Stomach (tissue), 9 donors: Measurements from ENCODE around the gene PDX1. TPM values are rescaled to one million over a fixed set of nuclear protein-coding genes. Genes with fewer than 3 reads are reported as not detected.

Source experiments
- DNase-seq, 2 donors: peaks; one replicate each; pipeline versions ENCODE4 v3.0.0 to v3.0.0-alpha.2; 2013 to 2019
- H3K27ac ChIP-seq, 5 donors: fragments of 200-600 bp in 4 of 5; sonication (generic) in 4 of 5; one replicate each; pipeline ENCODE4 v1.5.1; 2013 to 2019; ENCODE audit warnings: mild to moderate bottlenecking in 1 of 5, moderate library complexity in 1 of 5
- H3K27me3 ChIP-seq, 3 donors: fragments of 200-600 bp; sonication (generic); one replicate each; pipeline ENCODE4 v1.5.1; 2017 to 2019; ENCODE audit warnings: mixed run types in 1 of 3
- H3K36me3 ChIP-seq, 4 donors: fragments of 200-600 bp; sonication (generic); 1 replicate in 3 of 4; 2 replicates in 1 of 4; pipeline ENCODE4 v1.5.1; 2016 to 2019
- H3K4me1 ChIP-seq, 4 donors: fragments of 200-600 bp; sonication (generic); one replicate each; pipeline ENCODE4 v1.5.1; 2016 to 2019
- H3K4me3 ChIP-seq, 4 donors: fragments of 200-600 bp; sonication (generic) in 3 of 4; one replicate each; pipeline ENCODE4 v1.5.1; 2016 to 2019; ENCODE audit warnings: mild to moderate bottlenecking in 1 of 4
- H3K9me3 ChIP-seq, 4 donors: fragments of 200-600 bp; sonication (generic); one replicate each; pipeline ENCODE4 v1.5.1; 2016 to 2019
- CTCF ChIP-seq, 7 experiments: fragments of 450-650 bp in 4 of 7; fragments of 200-600 bp in 3 of 7; sonication (generic) in 3 of 7; IDR thresholded peaks; one replicate each; pipeline ENCODE4 v1.5.1; 2016 to 2019; ENCODE audit warnings: antibody characterized with exemption in 7 of 7, control low read depth in 2 of 7, mild to moderate bottlenecking in 1 of 7
- EP300 ChIP-seq: sonication (generic); formaldehyde crosslinking; IDR thresholded peaks from one replicate; pipeline ENCODE4 v1.6.1; 2017; ENCODE audit warnings: antibody characterized with exemption
- POLR2A ChIP-seq, 4 donors: fragments of 450-650 bp; IDR thresholded peaks; one replicate each; pipeline ENCODE4 v1.6.1; 2016; ENCODE audit warnings: antibody characterized with exemption in 4 of 4, control low read depth in 2 of 4, mild to moderate bottlenecking in 1 of 4, moderate library complexity in 1 of 4
- POLR2AphosphoS5 ChIP-seq, 3 donors: sonication (generic); formaldehyde crosslinking; IDR thresholded peaks; one replicate each; pipeline ENCODE4 v1.6.1; 2016; ENCODE audit warnings: antibody characterized with exemption in 3 of 3
- WGBS, 5 donors: extraction: QIAGEN DNeasy Blood & Tissue Kit in 3 of 5; methylation state at CpG; one replicate each; pipeline versions ENCODE4 v1.1.5 to v1.1.7; 2013 to 2018; 5-methylcytosine and 5-hydroxymethylcytosine counted together
- intact Hi-C: fragments of 100-400 bp; cut with DNase I; formaldehyde crosslinking; loops from one replicate; pipeline ENCODE4 v1.15.1; 2023; ENCODE audit warnings: low total_unique reads
- polyA plus RNA-seq, 3 donors: library from polyadenylated mRNA; stranded (reverse); fragments of 200-250 nt; gene quantifications; one replicate each; pipeline ENCODE4 v1.2.3, GENCODE V29; 2013
- total RNA-seq, 5 donors: library from RNA; depleted of rRNA; stranded (reverse); fragments of >200 nt; gene quantifications; one replicate each; pipeline versions ENCODE4 v1.1.0 to v1.2.3, GENCODE V29; 2014 to 2016
- donor health status: healthy with polysubstance abuse.
- donor health status: Bipolar disorder and iron deficiency.
- donor health status: healthy.

The PDX1 gene
- total and polyA plus RNA-seq, 8 donors, result 0.13 to 1.8 (median 0.92) TPM; not detected in 3

GRCh38 chr13:27964741-27965323 lies 45.0 kb downstream of the PDX1 start:
- Histone ChIP-seq H3K36me3 (no peaks in the 10 kb centered on the region), H3K4me1 (peaks cover 38 to 67% (median 58%) of the 10 kb centered on the region in 4 donors), H3K9me3 (no peaks in the 10 kb centered on the region), H3K27me3 (peaks cover 37 to 100% (median 84%) of the 10 kb centered on the region in 3 donors), H3K27ac (no peak overlapping the region), H3K4me3 (no peak overlapping the region)
- WGBS, 5 donors, result 31 to 64% (median 40%) methylated on average over 11 to 15 of the region's 15 CpGs
- no peak for DNase-seq
- intact Hi-C loops, result no loop called here
- TF ChIP-seq POLR2AphosphoS5 (IDR thresholded peaks at IDR 0.05) (no peak), POLR2A (IDR thresholded peaks at IDR 0.05) (no peak), CTCF (IDR thresholded peaks at IDR 0.05) (no peak), EP300 (no peak)

GRCh38 chr13:27965343-27965739 lies 45.5 kb downstream of the PDX1 start:
- 53 to 70% (median 65%) methylated on average over 6 to 7 of the region's 7 CpGs for WGBS, 5 donors

GRCh38 chr13:27965740-27966640 lies 46.2 kb downstream of the PDX1 start:
- Histone ChIP-seq H3K9me3 (no peaks in the 10 kb centered on the region), H3K36me3 (no peaks in the 10 kb centered on the region), H3K4me1 (peaks cover 28 to 61% (median 51%) of the 10 kb centered on the region in 4 donors), H3K27me3 (peaks cover 37 to 100% (median 84%) of the 10 kb centered on the region in 3 donors), H3K4me3 (peak overlapping the region in 1 of 4 donors; percentile 28), H3K27ac (no peak overlapping the region)
- peak; percentile 26 to 39 for DNase-seq
- 6 to 11% (median 7%) methylated on average over 35 to 45 of the region's 45 CpGs for WGBS, 5 donors
- TF ChIP-seq CTCF (IDR thresholded peaks at IDR 0.05), result no peak
- no peak for TF ChIP-seq EP300
- no peak for TF ChIP-seq POLR2AphosphoS5 (IDR thresholded peaks at IDR 0.05)
- intact Hi-C loops, result no loop called here

More at GRCh38 chr13:27965343-27965739, 45.5 kb downstream of the PDX1 start:
- no peak for TF ChIP-seq EP300
- TF ChIP-seq POLR2AphosphoS5 (IDR thresholded peaks at IDR 0.05), result no peak
- TF ChIP-seq POLR2A (IDR thresholded peaks at IDR 0.05), result no peak
- TF ChIP-seq CTCF (IDR thresholded peaks at IDR 0.05), result no peak
- intact Hi-C loops, result no loop called here
- no peaks in the 10 kb centered on the region for H3K9me3 ChIP-seq
- H3K27ac ChIP-seq, result no peak overlapping the region
- H3K4me1 ChIP-seq, result peaks cover 34 to 63% (median 55%) of the 10 kb centered on the region in 4 donors
- no peak overlapping the region for H3K4me3 ChIP-seq
- DNase-seq, result no peak
- H3K36me3 ChIP-seq, result no peaks in the 10 kb centered on the region
- H3K27me3 ChIP-seq, result peaks cover 37 to 100% (median 84%) of the 10 kb centered on the region in 3 donors

- H3K27me3 ChIP-seq, result peaks cover 40 to 100% (median 84%) of the 10 kb centered on the region in 3 donors
- peak overlapping the region in 1 of 4 donors; percentile 28 for H3K4me3 ChIP-seq
- 2 to 14% (median 8%) methylated on average over 25 to 38 of the region's 38 CpGs for WGBS, 5 donors
- peak in 1 of 2 donors; percentile 24 for DNase-seq
- H3K4me1 ChIP-seq, result peaks cover 23 to 54% (median 44%) of the 10 kb centered on the region in 4 donors
- H3K9me3 ChIP-seq, result no peaks in the 10 kb centered on the region
- intact Hi-C loops, result no loop called here
- no peaks in the 10 kb centered on the region for H3K36me3 ChIP-seq
- H3K27ac ChIP-seq, result no peak overlapping the region
- TF ChIP-seq POLR2A (IDR thresholded peaks at IDR 0.05) (no peak), POLR2AphosphoS5 (IDR thresholded peaks at IDR 0.05) (no peak), EP300 (no peak), CTCF (IDR thresholded peaks at IDR 0.05) (no peak)
Measured at GRCh38 chr13:27966641-27967202, 46.9 kb downstream of the PDX1 start.
